Coronary artery (tissue), 2 donors: ENCODE data around the gene TUBB6.
A peak's percentile ranks its signal among the peaks of the same experiment; 100 is the strongest.

ENCODE experiments used
- DNase-seq: peaks from one replicate; pipeline ENCODE4 v3.0.0-alpha.2; 2017; ENCODE audit warnings: low spot score
- H3K27ac ChIP-seq, 2 donors: fragments of 200-600 bp; sonication (generic); one replicate each; pipeline ENCODE4 v1.5.1; 2016 to 2019
- H3K4me3 ChIP-seq: fragments of 200-600 bp; sonication (generic); 2 replicates; pipeline ENCODE4 v1.5.1; 2016; ENCODE audit warnings: mild to moderate bottlenecking, moderate library complexity
- TF ChIP-seq, protein P1 (sequence below): fragments of 200-600 bp; sonication (generic); IDR thresholded peaks from one replicate; pipeline ENCODE4 v1.5.1; 2019; ENCODE audit warnings: antibody characterized with exemption

The TUBB6 gene

DNA sequence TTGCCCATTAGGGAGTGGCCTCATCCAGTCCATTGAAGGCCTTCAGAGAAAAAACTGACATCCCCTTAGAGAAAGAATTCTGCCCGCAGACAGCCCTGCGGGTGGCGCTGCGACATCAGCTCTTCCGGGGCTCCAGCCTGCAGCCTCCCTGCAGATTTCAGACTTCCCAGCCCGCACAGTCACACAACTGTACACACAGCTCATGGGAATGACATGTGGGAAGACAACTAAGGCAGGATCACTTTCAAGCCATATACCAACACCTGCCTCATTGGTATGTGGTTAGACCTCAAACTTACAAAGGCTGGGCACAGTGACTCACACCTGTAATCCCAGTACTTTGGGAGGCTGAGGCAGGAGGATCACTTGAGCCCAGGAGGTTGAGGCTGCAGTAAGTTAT lies 24.8 kb upstream of the TUBB6 start:
- Histone ChIP-seq H3K4me3 (no peak overlapping the region), H3K27ac (no peak overlapping the region)
- DNase-seq: no peak
- TF ChIP-seq, protein P1, sequence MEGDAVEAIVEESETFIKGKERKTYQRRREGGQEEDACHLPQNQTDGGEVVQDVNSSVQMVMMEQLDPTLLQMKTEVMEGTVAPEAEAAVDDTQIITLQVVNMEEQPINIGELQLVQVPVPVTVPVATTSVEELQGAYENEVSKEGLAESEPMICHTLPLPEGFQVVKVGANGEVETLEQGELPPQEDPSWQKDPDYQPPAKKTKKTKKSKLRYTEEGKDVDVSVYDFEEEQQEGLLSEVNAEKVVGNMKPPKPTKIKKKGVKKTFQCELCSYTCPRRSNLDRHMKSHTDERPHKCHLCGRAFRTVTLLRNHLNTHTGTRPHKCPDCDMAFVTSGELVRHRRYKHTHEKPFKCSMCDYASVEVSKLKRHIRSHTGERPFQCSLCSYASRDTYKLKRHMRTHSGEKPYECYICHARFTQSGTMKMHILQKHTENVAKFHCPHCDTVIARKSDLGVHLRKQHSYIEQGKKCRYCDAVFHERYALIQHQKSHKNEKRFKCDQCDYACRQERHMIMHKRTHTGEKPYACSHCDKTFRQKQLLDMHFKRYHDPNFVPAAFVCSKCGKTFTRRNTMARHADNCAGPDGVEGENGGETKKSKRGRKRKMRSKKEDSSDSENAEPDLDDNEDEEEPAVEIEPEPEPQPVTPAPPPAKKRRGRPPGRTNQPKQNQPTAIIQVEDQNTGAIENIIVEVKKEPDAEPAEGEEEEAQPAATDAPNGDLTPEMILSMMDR: no peak

DNA sequence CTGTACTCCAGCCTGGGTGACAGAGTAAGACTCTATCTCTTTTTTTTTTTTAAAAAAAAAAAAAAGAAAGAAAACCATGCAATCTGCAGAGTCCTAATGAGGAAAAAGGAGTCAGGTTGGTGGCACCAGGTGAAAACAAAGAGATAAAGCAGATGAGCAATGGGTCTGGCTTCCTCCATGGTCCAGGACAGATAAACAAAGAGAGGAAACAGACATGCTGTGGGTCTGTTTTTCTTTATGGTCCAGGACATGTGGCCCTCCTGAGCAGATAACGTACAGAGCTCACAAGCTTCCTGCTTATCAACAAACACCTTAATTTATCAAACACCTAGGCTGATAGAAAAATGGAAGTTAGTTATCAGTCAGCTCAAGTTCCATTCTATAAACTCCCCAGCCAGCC lies 24.4 kb upstream of the TUBB6 start:
- TF ChIP-seq, protein P1: no peak
- Histone ChIP-seq H3K27ac (no peak overlapping the region), H3K4me3 (no peak overlapping the region)
- DNase-seq: no peak

DNA sequence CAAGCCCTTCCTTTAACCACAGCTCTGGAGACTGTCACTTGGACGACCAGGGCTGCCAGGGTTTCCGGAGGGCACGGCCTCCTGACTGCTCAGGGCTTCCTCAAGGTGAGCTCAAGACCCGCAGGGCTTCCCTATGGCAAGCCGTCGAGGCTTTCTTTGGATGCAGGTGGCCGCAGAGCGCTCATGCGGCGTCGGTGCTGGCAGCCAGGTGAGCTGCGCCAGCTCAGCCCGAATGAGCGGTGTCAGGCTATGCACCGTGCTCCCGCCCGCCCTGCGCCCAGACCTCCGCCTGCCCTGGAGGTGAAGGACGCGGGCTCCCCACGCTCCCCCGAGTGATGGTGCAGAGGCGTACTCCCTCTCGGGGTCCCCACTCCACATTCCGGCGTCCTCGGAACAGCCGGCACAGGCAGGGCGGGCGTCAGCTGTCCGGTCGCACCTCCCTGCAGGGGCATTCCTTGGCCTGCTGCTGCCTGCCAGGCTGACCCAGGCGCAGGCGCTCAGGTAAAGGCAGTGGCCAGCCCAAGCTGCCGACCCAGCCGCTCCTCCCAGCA lies 20.8 kb upstream of the TUBB6 start:
- Histone ChIP-seq H3K4me3 (peak overlapping the region; percentile 81), H3K27ac (peak overlapping the region; percentile 77 to 90)
- TF ChIP-seq, protein P1: no peak
- peak; percentile 73 for DNase-seq

DNA sequence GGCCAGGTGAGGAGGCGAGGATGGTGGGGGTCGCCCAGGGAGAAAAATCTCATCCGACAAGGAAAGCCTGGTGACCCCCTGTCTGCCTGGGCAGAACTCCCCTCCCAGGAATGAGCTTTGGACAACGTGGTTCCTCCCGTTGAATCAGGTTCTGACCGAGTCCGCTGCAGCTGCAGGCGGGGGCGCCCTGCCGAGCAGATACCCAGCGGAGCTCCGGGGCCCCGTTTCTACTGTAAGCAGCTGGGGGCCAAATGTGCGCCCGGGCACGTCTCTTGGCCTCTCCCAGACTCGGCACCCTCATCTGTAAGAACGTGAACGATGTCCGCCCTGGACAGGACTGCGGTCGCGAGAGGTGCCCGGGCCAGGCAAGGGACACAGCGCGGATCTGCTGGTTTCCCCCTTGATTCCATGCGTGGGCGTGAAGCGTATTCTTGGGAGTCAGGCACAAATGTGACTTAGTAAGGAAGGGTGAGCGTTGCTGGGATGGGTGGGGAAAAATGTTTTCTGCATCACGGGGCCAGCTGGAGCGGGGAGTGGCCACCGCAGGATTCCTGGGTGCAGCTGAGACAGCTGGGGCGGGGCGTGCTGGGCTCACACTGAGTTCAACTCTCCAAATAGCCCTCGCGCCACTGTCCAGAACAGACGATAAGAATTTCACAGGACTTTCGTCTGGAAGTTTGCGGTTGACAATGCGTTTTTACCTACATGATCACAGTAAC lies 20.2 kb upstream of the TUBB6 start:
- TF ChIP-seq, protein P1: no peak
- Histone ChIP-seq H3K27ac (peak overlapping the region; percentile 77 to 90), H3K4me3 (peak overlapping the region; percentile 81)
- peak; percentile 96 for DNase-seq

DNA sequence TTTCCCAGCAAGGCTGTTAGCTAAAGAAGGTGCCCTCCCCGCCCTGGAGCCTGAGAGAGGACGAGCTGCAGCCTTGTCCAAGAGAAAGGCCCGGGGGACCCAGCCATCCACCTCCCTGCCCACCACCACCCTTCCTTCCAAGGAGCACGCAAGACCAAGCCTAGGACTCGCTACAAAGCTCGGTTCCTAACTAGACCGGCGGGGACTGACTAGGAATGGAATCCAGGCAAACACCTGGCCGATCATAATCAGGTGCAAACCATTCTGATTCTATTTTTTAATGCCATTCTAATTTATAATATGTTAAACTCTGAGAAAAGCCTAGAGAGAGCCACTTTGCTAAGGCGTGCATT lies 19.7 kb upstream of the TUBB6 start:
- Histone ChIP-seq H3K4me3 (peak overlapping the region; percentile 81), H3K27ac (peak overlapping the region; percentile 77 to 90)
- DNase-seq: peak; percentile 72
- TF ChIP-seq, protein P1: no peak

DNA sequence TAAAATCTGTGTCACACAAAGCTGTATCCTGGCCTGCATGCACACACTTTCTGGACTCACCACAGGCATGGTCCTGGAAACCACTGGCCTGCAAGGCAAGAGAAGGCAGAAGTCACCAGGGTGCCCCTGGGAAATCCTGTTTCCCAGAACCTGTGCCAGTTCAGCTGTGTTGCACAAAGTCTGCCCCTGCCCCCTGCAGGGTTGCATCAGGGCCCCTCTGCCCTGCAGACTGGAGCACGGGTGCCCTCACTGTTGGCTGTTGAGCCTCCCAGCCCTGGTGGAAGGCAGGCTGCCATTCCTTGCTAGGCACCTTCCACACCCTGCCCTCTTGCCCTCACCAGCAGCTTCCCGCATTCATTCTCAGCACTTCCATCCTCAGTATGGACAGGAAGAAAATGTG lies 18.0 kb upstream of the TUBB6 start:
- peak; percentile 64 for DNase-seq
- Histone ChIP-seq H3K4me3 (no peak overlapping the region), H3K27ac (no peak overlapping the region)
- TF ChIP-seq, protein P1: no peak

DNA sequence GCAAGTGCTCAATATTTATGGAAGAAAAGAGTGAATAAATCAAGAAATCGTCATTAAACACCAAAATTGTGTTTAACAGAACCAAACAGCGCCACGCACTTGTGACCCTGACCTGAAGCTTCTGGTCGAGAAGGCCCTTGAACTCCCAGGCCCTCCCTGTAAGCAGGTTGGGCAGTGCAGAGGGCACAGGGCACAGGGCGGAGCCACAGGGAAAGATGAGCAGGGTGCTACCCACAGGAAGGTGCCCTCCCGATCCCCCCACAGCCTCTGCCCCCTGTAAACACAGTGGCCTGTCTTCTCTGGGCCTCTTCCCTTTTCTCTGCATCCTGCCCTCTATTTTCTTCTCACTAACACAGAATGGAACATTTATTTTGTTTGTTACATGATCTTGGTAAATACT lies 16.9 kb upstream of the TUBB6 start:
- peak; percentile 31 for DNase-seq
- TF ChIP-seq, protein P1: no peak
- H3K4me3 ChIP-seq: no peak overlapping the region

More for the DNA sequence above, 16.9 kb upstream of the TUBB6 start:
- H3K27ac ChIP-seq: no peak overlapping the region
